ENCODE data around the gene FHDC1. TPM values are rescaled to one million over a fixed set of nuclear protein-coding genes. Genes with fewer than 3 reads are reported as not detected.

FHDC1 gene
- total RNA-seq, 1 experiment from 2014 or later: 19.9 TPM

GRCh38 chr4:153005899-153006381, 69.8 kb downstream of the FHDC1 start:
- Histone ChIP-seq H3K9ac (ENCODE audit: extremely low read depth, insufficient read length, low read length) (no peak overlapping the region), H3K9me3 (ENCODE audit: control insufficient read depth, low read depth, low read length) (no peaks in the 10 kb centered on the region), H4K91ac (ENCODE audit: insufficient read length, low read depth, low read length) (no peak overlapping the region), H2BK20ac (ENCODE audit: low read depth, low read length, poor library complexity, severe bottlenecking) (no peak overlapping the region), H3K4me2 (ENCODE audit: insufficient read depth, insufficient read length, low read length) (no peak overlapping the region), H3K56ac (ENCODE audit: insufficient read length, low read depth, low read length) (no peak overlapping the region), H4K8ac (replicated peaks; ENCODE audit: insufficient read length, low read depth, low read length) (no peak overlapping the region), H3K23ac (ENCODE audit: insufficient read length, low read depth, low read length) (no peak overlapping the region), H3K23me2 (ENCODE audit: insufficient read length, low read depth, low read length, poor library complexity, severe bottlenecking) (no peaks in the 10 kb centered on the region), H3K27ac (ENCODE audit: insufficient read length, low read depth, low read length) (no peak overlapping the region), H2BK12ac (ENCODE audit: insufficient read length, low read depth, low read length) (no peak overlapping the region), H3T11ph (ENCODE audit: low read length) (no peak overlapping the region), H3K79me2 (ENCODE audit: insufficient read depth, low read length) (no peaks in the 10 kb centered on the region), H3K27me3 (ENCODE audit: insufficient read depth, low read length) (no peaks in the 10 kb centered on the region), H3K18ac (ENCODE audit: insufficient read length, low read depth, low read length) (no peak overlapping the region), H3K79me1 (ENCODE audit: insufficient read depth, low read depth, low read length, poor library complexity, severe bottlenecking) (no peaks in the 10 kb centered on the region), H2AK5ac (ENCODE audit: insufficient read length, low read length) (no peak overlapping the region), H3K14ac (ENCODE audit: insufficient read depth, low read length) (no peak overlapping the region), H2BK15ac (ENCODE audit: low read depth, low read length) (no peak overlapping the region), H2BK5ac (ENCODE audit: insufficient read length, low read length) (no peak overlapping the region), H2BK120ac (ENCODE audit: low read depth, low read length, poor library complexity, severe bottlenecking) (no peak overlapping the region), H4K5ac (ENCODE audit: insufficient read length, low read depth, low read length) (no peak overlapping the region), H3K4me1 (ENCODE audit: insufficient read depth, low read length) (peaks cover 8% of the 10 kb centered on the region; the same call in 1 of the 2 replicates), H2AFZ (ENCODE audit: low read length) (no peak overlapping the region), H4K20me1 (ENCODE audit: control insufficient read depth, insufficient read depth, insufficient read length) (no peaks in the 10 kb centered on the region), H3K4ac (ENCODE audit: low read depth, low read length) (no peak overlapping the region)
- peaks cover 2% of the 10 kb centered on the region; the same call in 1 of the 2 replicates for H3K27me3 Mint-ChIP-seq (ENCODE audit: low read depth)
- peaks cover 4 to 7% of the 10 kb centered on the region in 2 experiments; a peak in 3 of 5 replicates for H3K9me3 Mint-ChIP-seq
- peaks cover 0 to 7% (median 3%) of the 10 kb centered on the region in 3 experiments; a peak in 5 of 7 replicates for H3K36me3 Mint-ChIP-seq (ENCODE audit: insufficient read depth in 1 of 3, low read depth in 3 of 3)
- DNase-seq: no peak
- H3K4me1 Mint-ChIP-seq: peaks cover 56 to 61% of the 10 kb centered on the region in 2 experiments
- no CpG with 5 or more reads among the region's 8 CpGs for WGBS (ENCODE audit: extremely low coverage, insufficient read length, low lambda C conversion rate)
- H3K4me3 Mint-ChIP-seq: no peak overlapping the region
- H3K27ac Mint-ChIP-seq: peak overlapping the region in 1 of 3 experiments; percentile 91; a peak in 2 of 7 replicates
- TF ChIP-seq, protein P1, sequence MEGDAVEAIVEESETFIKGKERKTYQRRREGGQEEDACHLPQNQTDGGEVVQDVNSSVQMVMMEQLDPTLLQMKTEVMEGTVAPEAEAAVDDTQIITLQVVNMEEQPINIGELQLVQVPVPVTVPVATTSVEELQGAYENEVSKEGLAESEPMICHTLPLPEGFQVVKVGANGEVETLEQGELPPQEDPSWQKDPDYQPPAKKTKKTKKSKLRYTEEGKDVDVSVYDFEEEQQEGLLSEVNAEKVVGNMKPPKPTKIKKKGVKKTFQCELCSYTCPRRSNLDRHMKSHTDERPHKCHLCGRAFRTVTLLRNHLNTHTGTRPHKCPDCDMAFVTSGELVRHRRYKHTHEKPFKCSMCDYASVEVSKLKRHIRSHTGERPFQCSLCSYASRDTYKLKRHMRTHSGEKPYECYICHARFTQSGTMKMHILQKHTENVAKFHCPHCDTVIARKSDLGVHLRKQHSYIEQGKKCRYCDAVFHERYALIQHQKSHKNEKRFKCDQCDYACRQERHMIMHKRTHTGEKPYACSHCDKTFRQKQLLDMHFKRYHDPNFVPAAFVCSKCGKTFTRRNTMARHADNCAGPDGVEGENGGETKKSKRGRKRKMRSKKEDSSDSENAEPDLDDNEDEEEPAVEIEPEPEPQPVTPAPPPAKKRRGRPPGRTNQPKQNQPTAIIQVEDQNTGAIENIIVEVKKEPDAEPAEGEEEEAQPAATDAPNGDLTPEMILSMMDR (conservative IDR thresholded peaks at IDR 0.05): no peak

All from H9 (cell line).